HG03060 (cell line): ENCODE measurements around the gene TBC1D22A.

Experiments used
- ATAC-seq: cut with Tn5 transposase; IDR thresholded peaks from one replicate; pipeline ENCODE4 v1.9.1; 2021; ENCODE audit warnings: low read depth, moderate number of reproducible peaks; ENCODE audit not compliant: unreplicated experiment

TBC1D22A gene

GRCh38 chr22:46945481-46945880 lies 183.0 kb downstream of the TBC1D22A start:
- ATAC-seq: no peak

GRCh38 chr22:46946383-46946962 lies 184.0 kb downstream of the TBC1D22A start:
- ATAC-seq: no peak

- no peak for ATAC-seq
Measured at GRCh38 chr22:46947516-46948257, 185.2 kb downstream of the TBC1D22A start.

GRCh38 chr22:46948411-46949144 lies 186.1 kb downstream of the TBC1D22A start:
- ATAC-seq: no peak

GRCh38 chr22:46951350-46951749 lies 188.9 kb downstream of the TBC1D22A start:
- no peak for ATAC-seq

- ATAC-seq: no peak
Measured at GRCh38 chr22:46951973-46952372, 189.5 kb downstream of the TBC1D22A start.

GRCh38 chr22:46953968-46954765 lies 191.7 kb downstream of the TBC1D22A start:
- ATAC-seq: no peak

- ATAC-seq: no peak
Measured at GRCh38 chr22:46954781-46955180, 192.3 kb downstream of the TBC1D22A start.

- no peak for ATAC-seq
Measured at GRCh38 chr22:46956498-46957215, 194.2 kb downstream of the TBC1D22A start.

- ATAC-seq: no peak
Measured at GRCh38 chr22:46957521-46957920, 195.1 kb downstream of the TBC1D22A start.

GRCh38 chr22:46958191-46958590 lies 195.7 kb downstream of the TBC1D22A start:
- ATAC-seq: no peak

GRCh38 chr22:46958658-46959057 lies 196.2 kb downstream of the TBC1D22A start:
- ATAC-seq: no peak

GRCh38 chr22:46959369-46959768 lies 196.9 kb downstream of the TBC1D22A start:
- ATAC-seq: no peak

GRCh38 chr22:46961591-46962295 lies 199.3 kb downstream of the TBC1D22A start:
- no peak for ATAC-seq

GRCh38 chr22:46962406-46962805 lies 200.0 kb downstream of the TBC1D22A start:
- no peak for ATAC-seq

- ATAC-seq: no peak
Measured at GRCh38 chr22:46963672-46964545, 201.5 kb downstream of the TBC1D22A start.

GRCh38 chr22:46964773-46965550 lies 202.5 kb downstream of the TBC1D22A start:
- no peak for ATAC-seq
